ENCODE data around the gene KRT12.

- TF ChIP-seq, protein P1, sequence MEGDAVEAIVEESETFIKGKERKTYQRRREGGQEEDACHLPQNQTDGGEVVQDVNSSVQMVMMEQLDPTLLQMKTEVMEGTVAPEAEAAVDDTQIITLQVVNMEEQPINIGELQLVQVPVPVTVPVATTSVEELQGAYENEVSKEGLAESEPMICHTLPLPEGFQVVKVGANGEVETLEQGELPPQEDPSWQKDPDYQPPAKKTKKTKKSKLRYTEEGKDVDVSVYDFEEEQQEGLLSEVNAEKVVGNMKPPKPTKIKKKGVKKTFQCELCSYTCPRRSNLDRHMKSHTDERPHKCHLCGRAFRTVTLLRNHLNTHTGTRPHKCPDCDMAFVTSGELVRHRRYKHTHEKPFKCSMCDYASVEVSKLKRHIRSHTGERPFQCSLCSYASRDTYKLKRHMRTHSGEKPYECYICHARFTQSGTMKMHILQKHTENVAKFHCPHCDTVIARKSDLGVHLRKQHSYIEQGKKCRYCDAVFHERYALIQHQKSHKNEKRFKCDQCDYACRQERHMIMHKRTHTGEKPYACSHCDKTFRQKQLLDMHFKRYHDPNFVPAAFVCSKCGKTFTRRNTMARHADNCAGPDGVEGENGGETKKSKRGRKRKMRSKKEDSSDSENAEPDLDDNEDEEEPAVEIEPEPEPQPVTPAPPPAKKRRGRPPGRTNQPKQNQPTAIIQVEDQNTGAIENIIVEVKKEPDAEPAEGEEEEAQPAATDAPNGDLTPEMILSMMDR (IDR thresholded peaks at IDR 0.05): no peak
- TF ChIP-seq POLR2A (IDR thresholded peaks at IDR 0.05): no peak
These were observed 31.0 kb downstream of the KRT12 start for GRCh38 chr17:40836020-40836419.

Measured in right lobe of liver (tissue), 4 donors.